Measurements from ENCODE around the gene CALML6. TPM values are rescaled to one million over a fixed set of nuclear protein-coding genes. Genes with fewer than 3 reads are reported as not detected.

CALML6 gene
- total RNA-seq, 1 experiment from 2014 or later, result 1.9 TPM

GRCh38 chr1:1957533-1957961 is 42.5 kb downstream of the CALML6 start (continued):
- TF ChIP-seq GABPB1 (CRISPR knock-in tag; IDR thresholded peaks at IDR 0.05) (no peak), E2F5 (CRISPR knock-in tag; IDR thresholded peaks at IDR 0.05) (no peak), ZNF396 (CRISPR knock-in tag; IDR thresholded peaks at IDR 0.05; ENCODE audit: borderline replicate concordance) (no peak), ZNF317 (CRISPR knock-in tag; IDR thresholded peaks at IDR 0.05; ENCODE audit: borderline replicate concordance, low read depth) (no peak), CREM (CRISPR knock-in tag; IDR thresholded peaks at IDR 0.05) (no peak), CTCF (IDR thresholded peaks at IDR 0.05) (no peak), AR (CRISPR knock-in tag; IDR thresholded peaks at IDR 0.05) (no peak)

GRCh38 chr1:1958071-1958541 is 43.0 kb downstream of the CALML6 start:
- DNase-seq (ENCODE audit: low spot score) (no peak), ATAC-seq (no peak)
- H3K4me1 Mint-ChIP-seq, result peaks cover 20% of the 10 kb centered on the region
- no peaks in the 10 kb centered on the region for H3K36me3 Mint-ChIP-seq
- ChIA-PET CTCF (interaction anchor here (4.0 to 11.8 kb wide), 2 partner anchors 13 to 87 kb away, joined by 43 to 312 read pairs; partner anchors contain the start of gene PRKCZ), POLR2A (no interaction called here)
- H3K27ac Mint-ChIP-seq, result no peak overlapping the region; the same call in 1 of the 2 replicates
- no peak overlapping the region for H3K4me3 Mint-ChIP-seq
- no peaks in the 10 kb centered on the region; the same call in none of the 2 replicates for H3K27me3 Mint-ChIP-seq (ENCODE audit: low read depth)
- no peak for TF ChIP-seq ZSCAN18 (CRISPR knock-in tag; IDR thresholded peaks at IDR 0.05)
- TF ChIP-seq ELF4 (CRISPR knock-in tag; IDR thresholded peaks at IDR 0.05; ENCODE audit: low read depth), result no peak
- TF ChIP-seq JUN (CRISPR knock-in tag; IDR thresholded peaks at IDR 0.05), result no peak
- TF ChIP-seq MLX (CRISPR knock-in tag; IDR thresholded peaks at IDR 0.05), result no peak
- TF ChIP-seq ZNF121 (CRISPR knock-in tag; IDR thresholded peaks at IDR 0.05), result no peak
- TF ChIP-seq FOXP4 (CRISPR knock-in tag; IDR thresholded peaks at IDR 0.05), result no peak
- no peak for TF ChIP-seq SMAD3 (CRISPR knock-in tag; IDR thresholded peaks at IDR 0.05; ENCODE audit: borderline replicate concordance)
- TF ChIP-seq ATF6 (CRISPR knock-in tag; IDR thresholded peaks at IDR 0.05), result no peak
- TF ChIP-seq JAZF1 (CRISPR knock-in tag; IDR thresholded peaks at IDR 0.05), result no peak
- no peak for TF ChIP-seq ZNF263 (CRISPR knock-in tag; IDR thresholded peaks at IDR 0.05; ENCODE audit: low read depth)
- no peak for TF ChIP-seq AFF4 (CRISPR knock-in tag; IDR thresholded peaks at IDR 0.05; ENCODE audit: borderline replicate concordance)
- TF ChIP-seq PRRX2 (CRISPR knock-in tag; IDR thresholded peaks at IDR 0.05), result no peak
- peaks cover 6% of the 10 kb centered on the region for H3K9me3 Mint-ChIP-seq
